ENCODE measurements around the gene TAF4.
"Not testable (repeated sequence)": the region's sequence is repeated elsewhere in the genome, so short reads cannot be mapped to it uniquely, and the experiment has no call there.

- not testable (repeated sequence) for TF ChIP-seq CTCF (IDR thresholded peaks at IDR 0.05); POLR2A (IDR thresholded peaks at IDR 0.05; ENCODE audit: low read depth); POLR2AphosphoS5 (IDR thresholded peaks at IDR 0.05); EP300 (IDR thresholded peaks at IDR 0.05)
Observed at GRCh38 chr20:61945495-61945894, 120.2 kb downstream of the TAF4 start.
